ENCODE measurements around the gene ABCC1.
"Not testable (repeated sequence)": the region's sequence is repeated elsewhere in the genome, so short reads cannot be mapped to it uniquely, and the experiment has no call there.

Gene ABCC1

GRCh38 chr16:16137110-16137509 lies 187.7 kb downstream of the ABCC1 start:
- no peak for ATAC-seq
- H3K36me3 Mint-ChIP-seq: peaks cover 100% of the 10 kb centered on the region
- H3K9me3 Mint-ChIP-seq: no peaks in the 10 kb centered on the region
- no peak overlapping the region for H3K27ac Mint-ChIP-seq
- DNase-seq (ENCODE audit: low spot score in 2 of 2): no peak
- H3K4me3 Mint-ChIP-seq: no peak overlapping the region
- H3K4me1 Mint-ChIP-seq: no peaks in the 10 kb centered on the region

- Mint-ChIP-seq H3K27ac (no peak overlapping the region), H3K36me3 (peaks cover 100% of the 10 kb centered on the region)
- ATAC-seq: no peak
These were observed 188.7 kb downstream of the ABCC1 start for GRCh38 chr16:16138034-16138635.

DNA sequence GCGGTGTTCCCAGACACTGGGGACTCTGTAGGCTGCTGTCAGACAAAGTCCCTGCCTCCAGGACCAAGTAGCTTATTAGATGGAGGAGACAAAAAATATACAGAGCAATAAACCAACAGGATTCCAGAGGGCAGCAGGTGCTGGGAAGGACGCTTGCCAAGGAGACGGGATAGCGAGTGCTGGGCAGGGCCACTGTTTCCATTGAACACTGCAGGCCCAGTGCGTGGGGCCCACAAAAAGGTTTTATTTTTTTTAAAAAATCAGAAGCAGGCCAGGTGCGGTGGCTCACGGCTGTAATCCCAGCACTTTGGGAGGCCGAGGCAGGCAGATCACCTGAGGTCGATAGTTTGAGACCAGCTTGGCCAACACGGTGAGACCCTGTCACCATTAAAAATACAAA lies 189.6 kb downstream of the ABCC1 start:
- no peaks in the 10 kb centered on the region for H3K9me3 Mint-ChIP-seq
- H3K4me3 Mint-ChIP-seq: no peak overlapping the region
- H3K27ac Mint-ChIP-seq: no peak overlapping the region
- no peak for ATAC-seq
- H3K36me3 Mint-ChIP-seq: peaks cover 99% of the 10 kb centered on the region
- DNase-seq (ENCODE audit: low spot score in 2 of 2): no peak
- no peaks in the 10 kb centered on the region for H3K4me1 Mint-ChIP-seq

More at GRCh38 chr16:16138034-16138635, 188.7 kb downstream of the ABCC1 start:
- no peak for DNase-seq (ENCODE audit: low spot score in 2 of 2)
- H3K4me3 Mint-ChIP-seq: no peak overlapping the region
- no peaks in the 10 kb centered on the region for H3K9me3 Mint-ChIP-seq
- no peaks in the 10 kb centered on the region for H3K4me1 Mint-ChIP-seq

DNA sequence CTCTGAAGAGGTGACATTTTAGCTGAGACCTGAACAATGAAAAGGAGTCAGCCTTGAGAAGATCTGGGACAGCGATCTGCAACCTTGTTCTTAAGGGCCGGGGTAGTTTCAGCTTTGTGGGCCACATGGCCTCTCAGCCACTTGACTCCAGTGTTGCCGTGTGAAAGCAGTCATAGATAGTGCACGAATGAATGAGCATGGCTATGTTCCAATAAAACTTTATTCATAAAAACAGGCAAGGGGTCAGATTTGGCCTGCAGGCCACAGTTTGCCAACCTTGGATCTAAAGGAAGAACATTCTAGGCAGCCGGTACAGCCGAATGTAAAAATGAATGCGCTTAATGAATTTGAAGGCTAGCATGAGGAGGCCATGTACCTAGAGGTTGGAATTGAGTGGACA lies 190.4 kb downstream of the ABCC1 start:
- no peaks in the 10 kb centered on the region for H3K9me3 Mint-ChIP-seq
- ATAC-seq (no peak), DNase-seq (ENCODE audit: low spot score in 2 of 2) (no peak)
- no peaks in the 10 kb centered on the region for H3K4me1 Mint-ChIP-seq
- no peak overlapping the region for H3K27ac Mint-ChIP-seq
- no peak overlapping the region for H3K4me3 Mint-ChIP-seq
- peaks cover 99% of the 10 kb centered on the region for H3K36me3 Mint-ChIP-seq

- peak overlapping the region; percentile 34 for H3K27ac Mint-ChIP-seq
- peaks cover 99% of the 10 kb centered on the region for H3K36me3 Mint-ChIP-seq
These were observed 191.1 kb downstream of the ABCC1 start for GRCh38 chr16:16140537-16140936.

DNA sequence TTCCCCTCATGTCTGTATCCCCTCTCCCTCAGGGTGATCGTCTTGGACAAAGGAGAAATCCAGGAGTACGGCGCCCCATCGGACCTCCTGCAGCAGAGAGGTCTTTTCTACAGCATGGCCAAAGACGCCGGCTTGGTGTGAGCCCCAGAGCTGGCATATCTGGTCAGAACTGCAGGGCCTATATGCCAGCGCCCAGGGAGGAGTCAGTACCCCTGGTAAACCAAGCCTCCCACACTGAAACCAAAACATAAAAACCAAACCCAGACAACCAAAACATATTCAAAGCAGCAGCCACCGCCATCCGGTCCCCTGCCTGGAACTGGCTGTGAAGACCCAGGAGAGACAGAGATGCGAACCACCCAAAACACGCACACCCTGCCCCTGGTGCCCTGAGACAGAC lies 191.7 kb downstream of the ABCC1 start:
- Mint-ChIP-seq H3K36me3 (peaks cover 99% of the 10 kb centered on the region), H3K27ac (peak overlapping the region; percentile 34), H3K4me1 (no peaks in the 10 kb centered on the region), H3K4me3 (no peak overlapping the region), H3K9me3 (no peaks in the 10 kb centered on the region)
- ATAC-seq (no peak), DNase-seq (ENCODE audit: low spot score in 2 of 2) (no peak)

More at GRCh38 chr16:16140537-16140936, 191.1 kb downstream of the ABCC1 start:
- Mint-ChIP-seq H3K4me1 (no peaks in the 10 kb centered on the region), H3K4me3 (no peak overlapping the region), H3K9me3 (no peaks in the 10 kb centered on the region)
- DNase-seq (ENCODE audit: low spot score in 2 of 2) (no peak), ATAC-seq (no peak)

- Mint-ChIP-seq H3K4me1 (no peaks in the 10 kb centered on the region), H3K4me3 (no peak overlapping the region), H3K27ac (no peak overlapping the region), H3K9me3 (no peaks in the 10 kb centered on the region), H3K36me3 (peaks cover 92% of the 10 kb centered on the region)
- ATAC-seq (no peak), DNase-seq (ENCODE audit: low spot score in 2 of 2) (no peak)
These were observed 192.5 kb downstream of the ABCC1 start for GRCh38 chr16:16141784-16142396.

DNA sequence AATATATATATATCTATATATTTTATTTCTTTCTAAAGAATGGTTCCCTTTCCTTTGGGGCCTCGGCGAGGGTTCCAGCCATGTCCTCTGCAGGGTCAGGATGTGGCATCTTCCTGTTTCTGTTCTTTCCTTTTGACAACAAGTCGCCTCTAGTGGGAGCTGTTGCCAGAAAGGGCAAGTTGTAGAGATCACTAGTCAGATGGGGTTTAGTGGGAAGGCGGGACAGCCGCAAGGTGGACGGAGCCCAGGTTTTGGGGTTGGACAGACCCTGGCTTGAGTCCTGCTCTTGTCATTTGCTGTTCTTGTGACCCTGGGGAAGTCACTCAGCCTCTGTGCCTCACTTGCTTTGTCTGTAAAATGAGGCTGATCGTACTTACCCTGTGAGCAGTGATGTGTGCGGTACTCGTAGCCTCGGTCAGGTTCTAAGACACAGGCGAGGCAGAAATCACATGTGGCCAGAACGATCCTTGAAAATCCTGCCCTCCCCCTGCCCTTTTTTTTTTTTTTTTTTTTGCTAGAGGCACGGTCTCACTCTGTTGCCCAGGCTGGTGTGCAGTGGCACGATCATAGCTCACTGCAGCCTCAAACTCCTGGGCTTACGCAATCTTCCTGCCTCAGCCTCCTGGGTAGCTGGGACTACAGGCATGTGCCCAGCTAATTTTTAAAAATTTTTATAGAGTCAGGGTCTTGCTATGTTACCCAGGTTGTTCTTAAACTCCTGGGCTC lies 193.8 kb downstream of the ABCC1 start:
- H3K9me3 Mint-ChIP-seq: no peaks in the 10 kb centered on the region
- DNase-seq (ENCODE audit: low spot score in 2 of 2) (no peak), ATAC-seq (no peak)
- H3K4me1 Mint-ChIP-seq: no peaks in the 10 kb centered on the region
- no peak overlapping the region for H3K4me3 Mint-ChIP-seq
- H3K36me3 Mint-ChIP-seq: peaks cover 79% of the 10 kb centered on the region
- no peak overlapping the region for H3K27ac Mint-ChIP-seq

GRCh38 chr16:16143931-16144330 lies 194.5 kb downstream of the ABCC1 start:
- ATAC-seq (no peak), DNase-seq (ENCODE audit: low spot score in 2 of 2) (no peak)
- Mint-ChIP-seq H3K4me1 (no peaks in the 10 kb centered on the region), H3K36me3 (peaks cover 76% of the 10 kb centered on the region), H3K9me3 (no peaks in the 10 kb centered on the region), H3K4me3 (no peak overlapping the region), H3K27ac (no peak overlapping the region)

- Mint-ChIP-seq H3K4me1 (no peaks in the 10 kb centered on the region), H3K36me3 (peaks cover 76% of the 10 kb centered on the region), H3K27ac (no peak overlapping the region), H3K9me3 (no peaks in the 10 kb centered on the region), H3K4me3 (no peak overlapping the region)
- no peak for ATAC-seq
- DNase-seq (ENCODE audit: low spot score in 2 of 2): no peak
These were observed 195.0 kb downstream of the ABCC1 start for GRCh38 chr16:16144416-16144815.

- Mint-ChIP-seq H3K4me3 (no peak overlapping the region), H3K27ac (peak overlapping the region; percentile 81), H3K9me3 (no peaks in the 10 kb centered on the region), H3K4me1 (no peaks in the 10 kb centered on the region), H3K36me3 (peaks cover 72% of the 10 kb centered on the region)
- no peak for DNase-seq (ENCODE audit: low spot score in 2 of 2)
- ATAC-seq: no peak
These were observed 195.9 kb downstream of the ABCC1 start for GRCh38 chr16:16145286-16145685.

DNA sequence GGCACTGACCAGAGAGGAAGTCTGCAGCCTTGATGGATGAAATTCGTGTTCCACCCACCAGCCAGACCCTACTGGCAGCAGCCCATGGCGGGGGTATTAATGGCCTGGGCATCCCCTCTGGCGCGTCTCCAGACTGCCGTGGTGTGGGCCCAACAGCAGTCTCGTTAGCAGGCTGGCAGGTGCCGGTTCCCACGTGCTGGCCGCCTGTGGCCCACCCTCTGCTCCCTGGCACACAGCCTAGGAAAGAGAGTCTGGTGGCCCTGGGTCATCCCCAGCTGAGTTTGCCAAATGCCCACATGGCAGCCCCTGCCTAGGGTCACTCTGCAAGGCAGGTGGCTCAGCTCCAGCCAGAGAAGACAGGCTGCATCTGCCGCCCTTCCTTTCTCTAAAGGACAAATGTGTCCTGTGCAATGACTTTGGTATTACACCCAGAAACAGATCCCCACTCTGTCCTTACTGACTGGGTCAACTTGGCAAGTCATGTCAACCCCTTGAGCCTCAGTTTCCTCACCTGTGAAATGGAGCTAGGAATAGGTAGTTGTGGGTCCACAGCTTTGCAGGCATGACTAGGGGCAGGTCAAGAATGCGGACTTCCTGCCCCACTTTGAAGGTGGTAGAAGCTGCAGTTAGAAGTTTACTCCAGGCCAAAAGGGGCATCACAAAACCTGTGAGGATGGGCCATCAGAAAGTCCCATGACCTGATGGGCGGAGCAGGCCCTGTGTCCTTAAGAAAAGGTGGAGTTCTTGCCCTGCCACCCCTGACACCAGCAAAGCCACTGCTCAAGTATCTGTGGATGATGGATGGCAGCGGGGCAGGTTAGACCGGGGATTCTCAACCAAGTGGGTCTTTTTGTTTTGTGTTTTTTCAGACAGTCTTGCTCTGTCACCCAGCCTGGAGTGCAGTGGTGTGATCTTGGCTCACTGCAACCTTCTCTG lies 197.2 kb downstream of the ABCC1 start:
- no peaks in the 10 kb centered on the region for H3K9me3 Mint-ChIP-seq

GRCh38 chr16:16147316-16147999 lies 198.0 kb downstream of the ABCC1 start:
- H3K27ac Mint-ChIP-seq: no peak overlapping the region

More for the DNA sequence above, 197.2 kb downstream of the ABCC1 start:
- peaks cover 62% of the 10 kb centered on the region for H3K36me3 Mint-ChIP-seq
- no peak for ATAC-seq
- H3K4me1 Mint-ChIP-seq: no peaks in the 10 kb centered on the region
- no peak for DNase-seq (ENCODE audit: low spot score in 2 of 2)
- no peak overlapping the region for H3K4me3 Mint-ChIP-seq
- no peak overlapping the region for H3K27ac Mint-ChIP-seq

GRCh38 chr16:16148000-16148599 lies 198.7 kb downstream of the ABCC1 start:
- not testable (repeated sequence) for ATAC-seq; H3K4me3 Mint-ChIP-seq; H3K27ac Mint-ChIP-seq; H3K9me3 Mint-ChIP-seq; H3K4me1 Mint-ChIP-seq; DNase-seq (ENCODE audit: low spot score in 2 of 2)
- peaks cover 48% of the 10 kb centered on the region for H3K36me3 Mint-ChIP-seq

More at GRCh38 chr16:16147316-16147999, 198.0 kb downstream of the ABCC1 start:
- H3K4me3 Mint-ChIP-seq: no peak overlapping the region
- ATAC-seq (no peak), DNase-seq (ENCODE audit: low spot score in 2 of 2) (no peak)
- H3K36me3 Mint-ChIP-seq: peaks cover 54% of the 10 kb centered on the region
- H3K4me1 Mint-ChIP-seq: no peaks in the 10 kb centered on the region
- H3K9me3 Mint-ChIP-seq: no peaks in the 10 kb centered on the region
